CD4-positive, CD25-positive, alpha-beta regulatory T cell (primary cell): ENCODE results near the gene ABCA7. TPM values are rescaled to one million over a fixed set of nuclear protein-coding genes. Genes with fewer than 3 reads are reported as not detected.

Source experiments
- ATAC-seq, 2 donors: fragments of 150-1000 bp; cut with Tn5 transposase; one replicate each; pipeline ENCODE4 v1.10.0; 2021; ENCODE audit warnings: low read depth in 2 of 2, moderate number of reproducible peaks in 2 of 2, moderate library complexity in 1 of 2
- DNase-seq, 3 donors: peaks; one replicate each; pipeline versions ENCODE4 v3.0.0 to v3.0.0-alpha.2; 2012 to 2022; ENCODE audit warnings: mixed read lengths in 1 of 3
- H3K27ac ChIP-seq: one replicate; pipeline ENCODE4 v1.7.0; 2013; ENCODE audit warnings: mild to moderate bottlenecking, low read length; ENCODE audit not compliant: insufficient read depth, poor library complexity, severe bottlenecking
- H3K27me3 ChIP-seq: one replicate; pipeline ENCODE4 v1.7.0; 2013; ENCODE audit warnings: low read length; ENCODE audit not compliant: control insufficient read depth, insufficient read depth
- H3K36me3 ChIP-seq: one replicate; pipeline ENCODE4 v1.7.0; 2013; ENCODE audit warnings: mild to moderate bottlenecking, low read length, moderate library complexity; ENCODE audit not compliant: control insufficient read depth, insufficient read depth
- H3K4me1 ChIP-seq: 2 replicates; pipeline ENCODE4 v1.7.0; 2013; ENCODE audit warnings: mild to moderate bottlenecking, low read length; ENCODE audit not compliant: insufficient read depth, control insufficient read depth, poor library complexity, severe bottlenecking
- H3K4me3 ChIP-seq: one replicate; pipeline ENCODE4 v1.7.0; 2013; ENCODE audit warnings: low read depth, mild to moderate bottlenecking, low read length, moderate library complexity
- H3K9me3 ChIP-seq, 2 experiments: 1 replicate in 1 of 2; 2 replicates in 1 of 2; pipeline ENCODE4 v1.7.0; 2013; ENCODE audit warnings: low read length in 2 of 2, mild to moderate bottlenecking in 1 of 2, moderate library complexity in 1 of 2; ENCODE audit not compliant: control insufficient read depth in 2 of 2
- H3K27ac Mint-ChIP-seq, 3 donors: one replicate each; pipeline ENCODE4 v1.8.0; 2020 to 2022; ENCODE audit warnings: mild to moderate bottlenecking in 3 of 3, mixed read lengths in 3 of 3, moderate library complexity in 2 of 3
- H3K27me3 Mint-ChIP-seq: one replicate; pipeline ENCODE4 v1.8.0; 2022; ENCODE audit warnings: mild to moderate bottlenecking, mixed read lengths
- H3K36me3 Mint-ChIP-seq: one replicate; pipeline ENCODE4 v1.8.0; 2020; ENCODE audit warnings: mixed read lengths
- H3K4me1 Mint-ChIP-seq, 4 donors: one replicate each; pipeline ENCODE4 v1.8.0; 2020 to 2022; ENCODE audit warnings: mixed read lengths in 4 of 4, mild to moderate bottlenecking in 1 of 4
- H3K4me3 Mint-ChIP-seq, 4 donors: one replicate each; pipeline ENCODE4 v1.8.0; 2020 to 2022; ENCODE audit warnings: mild to moderate bottlenecking in 4 of 4, mixed read lengths in 4 of 4, moderate library complexity in 3 of 4
- H3K9me3 Mint-ChIP-seq, 7 donors: one replicate each; pipeline ENCODE4 v1.8.0; 2020 to 2022; ENCODE audit warnings: mixed read lengths in 7 of 7, mild to moderate bottlenecking in 3 of 7, moderate library complexity in 2 of 7
- polyA plus RNA-seq, 4 donors: library from polyadenylated mRNA; unstranded; fragments of 300-500 nt; fragmentation: Illumina TruSeq; gene quantifications; one replicate each; pipeline ENCODE4 v1.2.3, GENCODE V29; 2021
- total RNA-seq: library from RNA; stranded (reverse); gene quantifications from one replicate; pipeline ENCODE4 v1.2.3, GENCODE V29; 2022

Gene ABCA7
- total RNA-seq (161 TPM), polyA plus RNA-seq (10 to 100 TPM in 1 of 4 donors, 1 to 10 TPM in 3; 3.4 to 13.3 (median 6.9) TPM)

- Histone ChIP-seq H3K36me3 (peaks cover 28% of the 10 kb centered on the region), H3K4me3 (peak within 1 kb of the TSS; percentile 85), H3K4me1 (peaks cover 45% of the 10 kb centered on the region), H3K9me3 (no peaks in the 10 kb centered on the region), H3K27ac (peak within 1 kb of the TSS; percentile 74), H3K27me3 (no peaks in the 10 kb centered on the region)
- Mint-ChIP-seq H3K36me3 (peaks cover 18% of the 10 kb centered on the region), H3K27ac (peak within 1 kb of the TSS; percentile 91 to 95 (median 93)), H3K9me3 (peaks cover 0 to 2% (median 0%) of the 10 kb centered on the region in 7 donors), H3K4me1 (peaks cover 0 to 61% (median 25%) of the 10 kb centered on the region in 4 donors), H3K27me3 (no peaks in the 10 kb centered on the region), H3K4me3 (peak within 1 kb of the TSS; percentile 92 to 99 (median 98))
- DNase-seq = peak; percentile 98 to 99 (median 99)
- peak; percentile 94 to 98 for ATAC-seq
Measured at GRCh38 chr19:1039646-1040475, at the start of gene ABCA7. TSS of gene ABCA7 (plus strand) at chr19:1040107. CDS start at chr19:1041362, 1,255 bp downstream.

GRCh38 chr19:990119-990571, 49.8 kb upstream of the ABCA7 start:
- no peak for ATAC-seq
- H3K27ac ChIP-seq = no peak overlapping the region
- H3K36me3 Mint-ChIP-seq = peaks cover 3% of the 10 kb centered on the region
- H3K36me3 ChIP-seq = peaks cover 18% of the 10 kb centered on the region
- H3K4me3 Mint-ChIP-seq = no peak overlapping the region
- no peak for DNase-seq
- H3K4me1 ChIP-seq = no peaks in the 10 kb centered on the region
- no peak overlapping the region for H3K4me3 ChIP-seq
- H3K27me3 Mint-ChIP-seq = no peaks in the 10 kb centered on the region
- H3K4me1 Mint-ChIP-seq = peaks cover 0 to 6% (median 4%) of the 10 kb centered on the region in 4 donors
- H3K27me3 ChIP-seq = no peaks in the 10 kb centered on the region
- peak overlapping the region in 1 of 3 donors; percentile 38 for H3K27ac Mint-ChIP-seq
- H3K9me3 Mint-ChIP-seq = no peaks in the 10 kb centered on the region
- H3K9me3 ChIP-seq = no peaks in the 10 kb centered on the region

- ATAC-seq = no peak
- Mint-ChIP-seq H3K36me3 (peaks cover 3% of the 10 kb centered on the region), H3K27ac (no peak overlapping the region), H3K9me3 (no peaks in the 10 kb centered on the region), H3K4me3 (no peak overlapping the region), H3K27me3 (no peaks in the 10 kb centered on the region), H3K4me1 (peaks cover 0 to 6% (median under 1%) of the 10 kb centered on the region in 4 donors)
- peaks cover 18% of the 10 kb centered on the region for H3K36me3 ChIP-seq
- H3K4me1 ChIP-seq = peaks cover 1% of the 10 kb centered on the region
- H3K27me3 ChIP-seq = no peaks in the 10 kb centered on the region
- no peaks in the 10 kb centered on the region for H3K9me3 ChIP-seq
- H3K27ac ChIP-seq = no peak overlapping the region
- H3K4me3 ChIP-seq = no peak overlapping the region
- DNase-seq = no peak
Measured at GRCh38 chr19:990746-991145, 49.2 kb upstream of the ABCA7 start.

GRCh38 chr19:991174-991931, 48.6 kb upstream of the ABCA7 start:
- Mint-ChIP-seq H3K4me3 (no peak overlapping the region), H3K36me3 (peaks cover 3% of the 10 kb centered on the region), H3K4me1 (peaks cover 0 to 6% (median 3%) of the 10 kb centered on the region in 4 donors), H3K27me3 (peaks cover 2% of the 10 kb centered on the region), H3K9me3 (no peaks in the 10 kb centered on the region), H3K27ac (no peak overlapping the region)
- no peak overlapping the region for H3K4me3 ChIP-seq
- H3K4me1 ChIP-seq = peaks cover 7% of the 10 kb centered on the region
- peak overlapping the region; percentile 23 for H3K27ac ChIP-seq
- DNase-seq (peak in 2 of 3 donors; percentile 19 to 64), ATAC-seq (peak; percentile 47 to 55)
- no peaks in the 10 kb centered on the region for H3K9me3 ChIP-seq
- no peaks in the 10 kb centered on the region for H3K27me3 ChIP-seq
- peaks cover 18% of the 10 kb centered on the region for H3K36me3 ChIP-seq

GRCh38 chr19:991932-992669, 47.8 kb upstream of the ABCA7 start:
- peaks cover 7% of the 10 kb centered on the region for H3K27me3 Mint-ChIP-seq
- Histone ChIP-seq H3K9me3 (no peaks in the 10 kb centered on the region), H3K4me3 (no peak overlapping the region), H3K4me1 (peaks cover 12% of the 10 kb centered on the region), H3K27me3 (no peaks in the 10 kb centered on the region), H3K36me3 (peaks cover 12% of the 10 kb centered on the region), H3K27ac (peak overlapping the region; percentile 23)
- peaks cover 0 to 8% (median 1%) of the 10 kb centered on the region in 4 donors for H3K4me1 Mint-ChIP-seq
- peaks cover 0 to 2% (median 0%) of the 10 kb centered on the region in 7 donors for H3K9me3 Mint-ChIP-seq
- H3K27ac Mint-ChIP-seq = no peak overlapping the region
- peaks cover 3% of the 10 kb centered on the region for H3K36me3 Mint-ChIP-seq
- ATAC-seq = no peak
- no peak overlapping the region for H3K4me3 Mint-ChIP-seq
- DNase-seq = no peak

GRCh38 chr19:992670-993055, 47.2 kb upstream of the ABCA7 start:
- Histone ChIP-seq H3K36me3 (peaks cover 8% of the 10 kb centered on the region), H3K27me3 (no peaks in the 10 kb centered on the region), H3K9me3 (no peaks in the 10 kb centered on the region), H3K4me1 (peaks cover 12% of the 10 kb centered on the region), H3K4me3 (no peak overlapping the region), H3K27ac (no peak overlapping the region)
- DNase-seq (no peak), ATAC-seq (no peak)
- Mint-ChIP-seq H3K27ac (no peak overlapping the region), H3K4me1 (peaks cover 0 to 9% (median 1%) of the 10 kb centered on the region in 4 donors), H3K36me3 (peaks cover 3% of the 10 kb centered on the region), H3K27me3 (peaks cover 8% of the 10 kb centered on the region), H3K9me3 (peaks cover 0 to 2% (median 0%) of the 10 kb centered on the region in 7 donors), H3K4me3 (no peak overlapping the region)

- DNase-seq (no peak), ATAC-seq (no peak)
- Mint-ChIP-seq H3K36me3 (peaks cover 3% of the 10 kb centered on the region), H3K4me1 (peaks cover 0 to 15% (median 1%) of the 10 kb centered on the region in 4 donors), H3K9me3 (peaks cover 0 to 2% (median 0%) of the 10 kb centered on the region in 7 donors), H3K4me3 (no peak overlapping the region), H3K27ac (no peak overlapping the region), H3K27me3 (peaks cover 14% of the 10 kb centered on the region)
- H3K4me1 ChIP-seq = peaks cover 12% of the 10 kb centered on the region
- H3K4me3 ChIP-seq = no peak overlapping the region
- H3K36me3 ChIP-seq = peaks cover 6% of the 10 kb centered on the region
- H3K27me3 ChIP-seq = peaks cover 4% of the 10 kb centered on the region
- no peaks in the 10 kb centered on the region for H3K9me3 ChIP-seq
- no peak overlapping the region for H3K27ac ChIP-seq
Measured at GRCh38 chr19:993361-993830, 46.5 kb upstream of the ABCA7 start.
